ENCODE results near the gene CTXN1. TPM values are rescaled to one million over a fixed set of nuclear protein-coding genes. Genes with fewer than 3 reads are reported as not detected.
"Not testable (repeated sequence)": the region's sequence is repeated elsewhere in the genome, so short reads cannot be mapped to it uniquely, and the experiment has no call there.

The CTXN1 gene
- total and polyA plus RNA-seq, 3 donors from 2014 or later = 19.4 to 67.2 (median 40.1) TPM

DNA sequence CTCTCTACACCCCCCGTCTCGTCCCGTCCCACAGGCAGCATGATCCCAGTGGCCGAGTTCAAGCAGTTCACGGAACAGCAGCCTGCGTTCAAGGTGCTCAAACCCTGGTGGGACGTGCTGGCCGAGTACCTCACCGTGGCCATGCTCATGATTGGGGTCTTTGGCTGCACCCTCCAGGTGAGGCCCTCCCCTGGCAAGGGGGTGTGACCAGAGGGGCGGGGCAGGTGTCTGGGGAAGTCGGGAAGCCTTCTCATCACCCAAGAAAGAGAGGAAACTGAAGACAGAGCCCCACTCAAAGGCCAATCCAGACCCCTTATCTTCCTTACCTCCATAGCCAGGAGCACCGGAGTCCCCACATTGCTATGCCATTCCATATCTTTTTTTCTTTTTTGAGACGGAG lies 30.4 kb downstream of the CTXN1 start:
- WGBS, 2 donors = 81 to 88% methylated on average over 6 to 13 of the region's 13 CpGs
- Histone ChIP-seq H3K9me3 (no peaks in the 10 kb centered on the region), H3K27ac (no peak overlapping the region), H3K27me3 (no peaks in the 10 kb centered on the region), H3K4me3 (no peak overlapping the region), H3K4me1 (no peaks in the 10 kb centered on the region), H3K36me3 (ENCODE audit: low read depth, missing control alignments) (no peaks in the 10 kb centered on the region)
- DNase-seq = no peak
- intact Hi-C loops (cut with DNase I; ENCODE audit: low total_unique reads) = no loop called here
- TF ChIP-seq, protein P1, sequence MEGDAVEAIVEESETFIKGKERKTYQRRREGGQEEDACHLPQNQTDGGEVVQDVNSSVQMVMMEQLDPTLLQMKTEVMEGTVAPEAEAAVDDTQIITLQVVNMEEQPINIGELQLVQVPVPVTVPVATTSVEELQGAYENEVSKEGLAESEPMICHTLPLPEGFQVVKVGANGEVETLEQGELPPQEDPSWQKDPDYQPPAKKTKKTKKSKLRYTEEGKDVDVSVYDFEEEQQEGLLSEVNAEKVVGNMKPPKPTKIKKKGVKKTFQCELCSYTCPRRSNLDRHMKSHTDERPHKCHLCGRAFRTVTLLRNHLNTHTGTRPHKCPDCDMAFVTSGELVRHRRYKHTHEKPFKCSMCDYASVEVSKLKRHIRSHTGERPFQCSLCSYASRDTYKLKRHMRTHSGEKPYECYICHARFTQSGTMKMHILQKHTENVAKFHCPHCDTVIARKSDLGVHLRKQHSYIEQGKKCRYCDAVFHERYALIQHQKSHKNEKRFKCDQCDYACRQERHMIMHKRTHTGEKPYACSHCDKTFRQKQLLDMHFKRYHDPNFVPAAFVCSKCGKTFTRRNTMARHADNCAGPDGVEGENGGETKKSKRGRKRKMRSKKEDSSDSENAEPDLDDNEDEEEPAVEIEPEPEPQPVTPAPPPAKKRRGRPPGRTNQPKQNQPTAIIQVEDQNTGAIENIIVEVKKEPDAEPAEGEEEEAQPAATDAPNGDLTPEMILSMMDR (IDR thresholded peaks at IDR 0.05) = no peak
- TF ChIP-seq POLR2A (IDR thresholded peaks at IDR 0.05) = no peak

DNA sequence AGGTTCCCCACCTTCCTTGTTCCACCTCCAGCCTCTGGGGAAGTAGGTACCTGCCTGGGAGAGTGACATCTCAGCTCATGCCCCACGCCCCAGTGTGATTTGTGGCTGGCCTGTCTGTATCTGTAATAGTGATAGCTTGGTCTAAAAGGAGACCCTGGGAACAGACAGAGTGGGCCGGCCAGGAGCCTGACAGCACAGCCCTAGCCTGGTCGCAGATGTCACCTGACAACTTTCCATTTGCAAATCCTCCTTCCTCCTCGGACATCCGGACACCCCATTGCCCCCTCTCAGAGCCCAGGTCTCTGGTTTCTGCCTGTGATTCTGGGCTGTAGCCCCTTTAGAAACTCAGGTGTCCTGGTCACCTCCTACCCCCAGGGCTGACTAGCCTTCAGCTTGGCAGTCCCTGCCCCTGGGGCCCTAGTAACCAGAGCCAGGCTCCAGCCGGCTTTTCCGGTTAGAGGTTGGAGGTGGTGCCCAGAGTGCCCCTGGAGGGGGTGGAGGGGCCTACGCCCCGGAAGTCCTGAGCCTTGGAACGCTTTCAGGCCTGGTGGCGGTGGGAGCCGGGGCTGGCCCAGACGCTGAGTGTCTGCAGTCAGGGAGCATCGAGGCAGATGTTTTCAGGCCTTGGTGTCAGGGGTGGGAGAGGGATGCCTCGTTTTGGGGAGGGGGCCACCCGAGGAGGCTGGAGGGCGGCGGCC lies 31.2 kb downstream of the CTXN1 start:
- no peak for TF ChIP-seq POLR2A (IDR thresholded peaks at IDR 0.05)
- WGBS, 2 donors = 57 to 69% methylated on average over 9 to 18 of the region's 18 CpGs
- no peaks in the 10 kb centered on the region for H3K4me1 ChIP-seq
- no peak for DNase-seq
- no peaks in the 10 kb centered on the region for H3K27me3 ChIP-seq
- no peaks in the 10 kb centered on the region for H3K36me3 ChIP-seq (ENCODE audit: low read depth, missing control alignments)
- no peaks in the 10 kb centered on the region for H3K9me3 ChIP-seq
- no peak overlapping the region for H3K4me3 ChIP-seq
- intact Hi-C loops (cut with DNase I; ENCODE audit: low total_unique reads) = no loop called here
- no peak overlapping the region for H3K27ac ChIP-seq

DNA sequence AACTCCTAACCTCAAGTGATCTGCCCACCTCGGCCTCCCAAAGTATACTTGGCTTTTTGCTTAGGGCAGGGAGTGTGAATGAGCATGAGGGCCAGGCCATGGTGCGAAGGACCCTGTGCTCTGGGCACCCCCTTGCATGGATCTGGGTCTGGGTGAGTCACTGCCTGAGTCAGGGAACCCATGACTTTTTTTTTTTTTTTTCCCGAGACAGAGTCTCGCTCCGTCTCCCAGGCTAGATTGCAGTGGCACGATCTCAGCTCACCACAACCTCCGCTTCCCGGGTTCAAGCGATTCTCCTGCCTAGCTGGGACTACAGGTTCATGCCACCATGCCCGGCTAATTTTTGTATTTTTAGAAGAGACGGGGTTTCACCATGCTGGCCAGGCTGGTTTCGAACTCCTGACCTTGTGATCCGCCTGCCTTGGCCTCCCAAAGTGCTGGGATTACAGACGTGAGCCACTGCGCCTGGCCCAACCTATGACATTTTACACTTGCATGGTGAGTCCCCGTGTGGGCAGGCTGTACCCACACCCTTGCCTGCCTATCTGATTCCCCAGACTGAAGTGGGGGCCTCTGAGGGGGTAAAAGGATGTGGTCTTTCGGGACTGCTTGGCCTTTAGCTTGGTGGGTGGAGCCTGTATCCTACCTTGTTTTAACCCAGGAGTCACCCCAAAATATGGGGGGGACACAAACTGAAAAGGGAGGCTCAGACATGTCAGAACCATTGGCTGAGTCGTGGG lies 32.4 kb downstream of the CTXN1 start:
- DNase-seq; H3K4me3 ChIP-seq; H3K36me3 ChIP-seq (ENCODE audit: low read depth, missing control alignments); H3K27me3 ChIP-seq; H3K9me3 ChIP-seq; H3K27ac ChIP-seq; intact Hi-C loops (cut with DNase I; ENCODE audit: low total_unique reads); H3K4me1 ChIP-seq: not testable (repeated sequence)
- 82 to 84% methylated on average over 18 of the region's 18 CpGs for WGBS, 2 donors

DNA sequence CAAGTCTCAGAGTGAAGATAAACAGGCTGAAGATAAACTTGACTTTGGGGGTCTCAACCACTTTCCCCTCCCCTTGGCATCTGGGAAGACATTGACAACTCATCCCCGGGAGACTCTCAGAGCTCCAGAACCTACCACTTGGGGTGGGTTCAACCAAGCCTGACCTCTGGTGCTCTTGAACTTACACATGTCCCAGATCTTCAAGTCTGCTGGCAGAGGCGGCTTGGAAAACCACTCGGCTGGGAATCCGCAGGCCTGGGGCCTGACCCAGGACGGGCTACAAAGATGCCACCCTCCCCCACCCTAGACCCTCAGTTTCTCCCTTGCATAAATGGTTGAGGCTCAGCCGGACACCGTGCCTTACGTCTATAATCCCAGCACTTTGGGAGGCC lies 37.1 kb downstream of the CTXN1 start:
- Histone ChIP-seq H3K36me3 (ENCODE audit: low read depth, missing control alignments) (no peaks in the 10 kb centered on the region), H3K9me3 (no peaks in the 10 kb centered on the region), H3K27me3 (no peaks in the 10 kb centered on the region), H3K27ac (no peak overlapping the region), H3K4me3 (peak overlapping the region in 1 of 2 donors; percentile 35), H3K4me1 (no peaks in the 10 kb centered on the region)
- no peak for DNase-seq
- intact Hi-C loops (cut with DNase I; ENCODE audit: low total_unique reads) = no loop called here
- 60 to 72% methylated on average over 8 of the region's 8 CpGs for WGBS, 2 donors
- TF ChIP-seq POLR2A (IDR thresholded peaks at IDR 0.05) = no peak
- TF ChIP-seq, protein P1 (IDR thresholded peaks at IDR 0.05) = no peak

DNA sequence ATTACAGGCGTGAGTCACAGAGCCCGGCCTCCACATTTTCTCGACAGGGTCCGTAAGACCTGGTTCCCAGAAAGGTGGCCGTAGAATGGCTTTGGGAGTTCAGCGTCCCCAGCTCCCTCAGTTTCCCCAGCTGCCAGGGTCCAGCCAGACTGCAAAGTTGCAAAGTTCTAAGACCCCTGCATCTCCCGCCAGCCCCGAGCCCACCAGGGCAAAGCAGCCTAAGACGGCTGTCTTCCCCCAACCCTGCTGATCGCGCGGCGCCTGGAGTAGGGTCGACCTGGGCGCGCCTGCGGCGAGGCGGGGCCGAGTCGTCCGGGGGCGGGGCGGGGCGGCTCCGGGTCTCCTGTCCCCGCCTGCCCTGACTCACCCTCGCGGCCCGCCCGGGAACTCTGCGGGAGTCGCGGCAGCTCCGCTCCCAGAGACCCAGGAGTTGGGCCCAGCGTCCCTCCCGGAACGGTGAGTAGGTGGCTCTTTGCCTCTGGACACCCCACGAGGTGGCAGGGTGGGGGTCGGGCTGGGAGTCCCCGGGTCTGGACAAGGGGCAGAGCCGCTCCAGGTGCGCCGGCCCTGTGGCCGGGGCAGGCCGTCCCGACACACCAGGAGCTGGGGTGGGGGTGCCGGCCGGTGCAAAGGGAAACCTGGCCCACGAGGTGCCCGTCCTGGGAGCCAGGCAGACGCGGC lies 37.6 kb downstream of the CTXN1 start, which contains the start of gene LRRC8E:
TSS of gene LRRC8E (plus strand) at position 366 of the 681 bp plus-strand sequence. CDS start 7,094 bp downstream, outside the sequence.
- intact Hi-C loops (cut with DNase I; ENCODE audit: low total_unique reads) = no loop called here
- Histone ChIP-seq H3K4me3 (peak within 1 kb of the TSS in 1 of 2 donors; percentile 35), H3K27ac (no peak within 1 kb of the TSS), H3K9me3 (no peaks in the 10 kb centered on the region), H3K36me3 (ENCODE audit: low read depth, missing control alignments) (no peaks in the 10 kb centered on the region), H3K4me1 (no peaks in the 10 kb centered on the region), H3K27me3 (no peaks in the 10 kb centered on the region)
- 10 to 23% methylated on average over 17 to 47 of the region's 53 CpGs for WGBS, 2 donors
- DNase-seq = no peak
- TF ChIP-seq, protein P1 (IDR thresholded peaks at IDR 0.05) = no peak
- no peak for TF ChIP-seq POLR2A (IDR thresholded peaks at IDR 0.05)

Measured in testis (tissue), 3 donors.